ENCODE measurements around the gene FRMPD4. TPM values are rescaled to one million over a fixed set of nuclear protein-coding genes. Genes with fewer than 3 reads are reported as not detected.

FRMPD4 gene
- total RNA-seq, 1 donor from 2014 or later, result 0.83 TPM

DNA sequence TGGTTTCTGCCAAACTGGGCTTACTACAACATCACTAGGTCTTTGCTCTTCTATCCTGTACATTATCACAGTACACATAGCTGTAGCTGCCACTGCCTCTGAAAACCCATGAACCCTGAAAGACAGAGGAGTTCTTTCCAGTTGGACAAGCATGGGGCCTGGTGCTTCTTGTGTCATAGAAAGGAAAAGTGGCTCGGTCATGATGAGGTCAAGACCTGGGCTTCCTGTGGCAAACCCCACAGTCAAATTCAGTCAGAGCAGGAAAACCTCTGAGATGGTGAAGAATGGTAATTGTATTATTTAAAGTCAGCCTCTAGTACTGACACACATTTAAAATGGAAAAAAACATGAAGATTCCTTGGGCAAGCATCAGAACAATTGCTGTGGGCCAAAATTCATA lies 519.6 kb downstream of the FRMPD4 start:
- no peak for DNase-seq (ENCODE audit: low spot score)

GRCh38 chrX:12661464-12661863 lies 523.2 kb downstream of the FRMPD4 start:
- no peak for DNase-seq (ENCODE audit: low spot score)

DNA sequence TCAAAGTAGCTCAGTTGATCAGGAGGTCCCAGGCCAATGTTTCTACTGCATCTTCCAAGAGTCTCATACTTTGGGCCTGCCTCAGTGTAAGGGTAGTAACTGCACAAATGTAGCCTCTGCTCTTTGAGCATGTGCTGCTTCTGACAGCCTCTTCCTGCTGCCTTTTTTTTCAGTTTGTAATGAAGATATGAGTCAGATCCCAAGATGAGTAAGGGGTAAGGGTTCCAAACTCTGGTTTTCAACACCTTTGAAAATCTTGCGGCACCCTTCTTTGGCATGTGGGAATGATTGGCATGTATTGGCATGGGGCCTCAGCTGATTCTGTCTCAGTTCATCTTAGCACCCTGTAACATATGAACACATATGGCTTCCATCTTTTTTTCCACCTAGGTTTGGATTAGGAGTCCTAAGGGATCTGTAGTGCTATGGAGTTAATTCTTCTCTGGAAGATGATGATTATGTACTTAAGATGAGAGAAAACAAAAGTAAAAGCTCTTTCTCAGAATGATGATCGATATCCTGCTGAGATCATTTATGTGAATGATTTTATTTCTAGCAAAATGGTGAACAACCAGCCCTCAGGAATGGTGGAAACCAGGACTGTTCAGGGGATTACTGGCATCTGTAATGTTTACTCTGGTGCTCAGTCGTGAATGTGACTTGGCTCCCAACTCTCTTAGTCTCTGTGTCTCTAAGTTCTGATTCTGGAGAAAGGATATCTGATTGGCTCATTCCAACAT lies 534.3 kb downstream of the FRMPD4 start:
- no peak for DNase-seq (ENCODE audit: low spot score)

DNA sequence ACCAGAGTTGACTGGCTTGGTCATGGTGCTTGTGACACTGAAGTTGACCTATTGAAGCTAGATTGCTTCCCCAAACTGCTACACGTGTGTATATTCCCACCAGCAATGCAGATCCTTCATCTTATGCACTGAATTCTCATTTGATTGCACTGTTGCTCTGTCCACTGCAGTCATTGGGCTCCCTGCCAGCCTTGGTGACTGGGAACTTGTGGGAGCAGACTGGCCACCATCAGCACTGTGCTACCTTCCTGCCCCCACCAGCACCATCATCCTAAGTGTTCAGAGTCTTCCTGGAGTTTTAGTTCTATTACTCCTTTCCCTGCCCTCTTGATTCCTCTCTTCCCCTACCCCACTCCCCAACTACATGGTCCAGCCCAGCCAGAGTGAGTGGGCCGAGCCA lies 535.2 kb downstream of the FRMPD4 start:
- no peak for DNase-seq (ENCODE audit: low spot score)

DNA sequence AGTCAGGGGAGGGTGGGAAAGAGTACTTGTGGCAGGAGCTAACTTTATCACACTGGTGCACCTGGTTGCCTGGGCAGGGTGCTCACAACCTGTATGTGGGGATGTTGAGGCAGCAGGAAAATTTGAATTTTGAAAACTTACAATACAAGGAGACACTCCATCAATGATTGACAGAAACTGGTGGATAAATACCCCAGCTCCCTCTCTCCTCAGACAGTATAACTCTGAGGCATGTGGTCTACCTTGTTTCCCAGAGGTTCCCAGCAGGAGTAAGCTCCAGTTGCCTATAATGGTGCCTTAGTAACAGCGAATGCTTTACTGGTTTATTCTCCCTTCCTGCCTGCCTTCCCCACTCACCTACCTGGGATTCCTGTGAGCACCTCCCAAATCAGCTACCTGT lies 541.2 kb downstream of the FRMPD4 start:
- DNase-seq (ENCODE audit: low spot score), result no peak

DNA sequence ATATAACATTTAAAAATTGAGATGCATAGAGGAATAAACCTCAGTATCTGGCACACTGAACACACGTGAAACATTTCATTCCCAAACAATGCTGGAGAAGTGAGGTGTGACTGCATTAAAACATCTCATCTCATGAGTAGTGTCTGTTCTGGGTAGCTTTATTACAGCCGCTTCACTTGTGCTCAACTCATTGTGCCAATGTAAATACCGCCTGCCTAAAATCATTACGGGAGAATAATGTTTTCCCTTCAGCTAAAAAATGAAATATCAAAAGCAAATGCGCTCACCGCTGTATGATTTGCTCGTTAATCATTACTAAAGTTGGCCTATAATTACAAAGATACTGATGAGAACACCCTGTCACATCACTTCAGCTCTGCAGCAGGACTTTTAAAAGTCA lies 542.8 kb downstream of the FRMPD4 start:
- no peak for DNase-seq (ENCODE audit: low spot score)

GRCh38 chrX:12685541-12685940 lies 547.3 kb downstream of the FRMPD4 start:
- no peak for DNase-seq (ENCODE audit: low spot score)

DNA sequence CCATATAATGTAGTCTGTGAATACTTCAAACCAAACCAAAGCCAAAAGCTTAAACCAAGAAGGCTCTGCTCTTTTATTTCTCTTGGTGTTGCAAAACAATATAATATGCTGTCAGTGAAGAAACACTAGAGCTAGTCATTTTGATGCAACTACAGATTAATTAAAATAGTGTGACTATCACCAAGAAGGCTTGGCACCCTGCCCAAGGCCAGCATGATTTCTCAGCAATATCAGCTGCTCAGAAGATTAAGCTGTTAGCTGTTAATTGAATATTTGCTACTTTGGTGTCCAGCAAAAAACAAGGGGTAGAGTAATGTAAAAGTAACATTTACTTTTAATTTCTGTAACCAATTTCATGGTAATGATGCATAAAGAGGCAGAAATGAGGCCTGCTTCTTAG lies 548.1 kb downstream of the FRMPD4 start:
- DNase-seq (ENCODE audit: low spot score), result no peak

DNA sequence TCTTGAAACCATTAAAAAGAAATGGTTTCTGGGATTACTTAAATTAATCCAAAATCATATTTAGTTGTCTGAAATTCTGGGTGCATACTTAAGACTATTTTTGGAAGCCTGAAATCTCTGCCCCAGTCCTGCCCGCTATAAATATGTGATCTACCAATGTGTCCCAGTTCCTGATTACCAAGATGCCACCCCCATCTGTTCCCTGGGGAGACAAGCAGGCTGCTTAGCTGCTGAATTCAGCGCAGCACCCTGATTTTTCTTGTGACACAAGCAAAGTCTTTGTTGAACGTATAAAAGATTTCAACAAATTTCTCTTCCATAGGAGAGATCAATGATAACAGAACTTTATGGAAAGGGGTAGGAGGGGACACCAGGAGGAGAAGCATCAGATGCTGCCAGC lies 552.4 kb downstream of the FRMPD4 start:
- DNase-seq (ENCODE audit: low spot score), result no peak

DNA sequence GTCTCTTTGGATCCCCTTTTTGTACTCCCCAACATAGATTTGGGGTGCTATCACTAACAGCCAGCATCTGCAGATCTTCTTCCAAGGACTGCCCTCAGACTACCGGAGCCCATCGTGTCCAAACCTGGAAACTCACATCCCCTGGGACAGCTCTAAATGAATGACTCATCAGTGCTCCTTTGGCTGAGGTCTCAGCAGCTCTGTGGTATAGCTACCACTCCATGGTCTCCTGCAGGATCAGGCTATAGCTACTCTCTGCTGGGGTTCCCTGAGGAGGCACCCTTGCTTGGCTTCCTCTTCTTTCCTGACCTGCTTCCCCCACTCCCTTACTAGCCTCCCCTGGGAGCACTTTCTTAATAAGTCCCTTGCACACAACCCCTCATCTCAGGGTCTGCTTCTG lies 555.5 kb downstream of the FRMPD4 start:
- DNase-seq (ENCODE audit: low spot score), result no peak

- DNase-seq (ENCODE audit: low spot score), result no peak
Measured at GRCh38 chrX:12700745-12701144, 562.5 kb downstream of the FRMPD4 start.

DNA sequence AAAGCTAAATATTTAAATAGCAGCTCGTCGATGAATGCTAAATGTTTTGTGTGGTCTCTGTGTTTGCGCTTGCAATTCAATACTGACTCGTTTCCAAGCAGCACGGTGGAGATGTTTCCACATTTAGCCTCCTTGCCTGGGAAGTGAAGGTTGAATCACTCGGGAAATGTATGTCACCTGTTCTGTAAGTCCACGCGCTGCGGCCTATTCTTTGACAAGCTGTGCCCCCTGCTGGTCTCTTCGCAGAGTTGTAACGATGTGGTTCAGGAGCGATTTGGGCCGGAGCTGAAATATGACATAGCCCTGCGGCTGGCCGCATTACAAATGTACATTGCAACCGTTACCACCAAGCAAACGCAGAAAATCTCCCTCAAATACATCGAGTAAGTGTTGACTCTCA lies 563.4 kb downstream of the FRMPD4 start:
- DNase-seq (ENCODE audit: low spot score), result peak; percentile 54

GRCh38 chrX:12702509-12703091 lies 564.3 kb downstream of the FRMPD4 start:
- no peak for DNase-seq (ENCODE audit: low spot score)

DNA sequence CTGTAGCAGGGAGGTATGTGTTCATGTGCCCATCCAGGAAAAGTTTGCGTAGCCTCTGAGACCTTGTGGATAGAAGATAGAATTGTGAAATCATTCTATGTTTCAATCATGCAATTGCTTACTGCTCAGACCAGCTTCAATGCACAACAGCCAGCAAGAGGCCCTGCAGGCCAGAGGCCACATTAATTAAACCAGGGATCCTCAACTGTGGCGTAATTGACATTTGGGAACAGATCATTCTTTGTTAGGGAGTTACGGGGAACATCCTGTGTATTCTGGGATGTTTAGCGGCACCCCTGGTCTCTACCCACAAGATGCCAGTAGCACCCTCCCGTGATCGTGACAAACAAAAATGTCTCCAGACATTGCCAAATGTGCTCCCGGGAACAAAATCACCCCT lies 566.4 kb downstream of the FRMPD4 start:
- no peak for DNase-seq (ENCODE audit: low spot score)

DNA sequence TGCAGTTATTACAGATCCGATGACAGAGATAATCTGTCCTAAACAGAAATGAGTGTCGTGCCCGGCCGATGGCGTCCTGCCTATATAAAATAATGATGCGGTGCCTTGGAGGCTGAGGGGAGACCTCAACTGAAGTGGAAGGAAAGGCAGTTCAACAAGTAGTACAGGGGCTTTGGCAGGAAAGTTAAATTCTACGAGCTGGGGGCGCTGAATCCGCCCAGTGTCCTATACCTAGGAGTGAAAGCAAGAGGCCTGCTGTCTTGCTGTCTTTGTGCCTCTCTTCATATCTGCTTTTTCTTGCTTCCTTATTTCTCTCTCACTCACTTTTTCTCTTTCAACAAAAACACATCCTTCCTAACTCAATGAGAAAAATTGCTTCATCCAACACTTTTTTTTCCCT lies 570.8 kb downstream of the FRMPD4 start:
- no peak for DNase-seq (ENCODE audit: low spot score)

GRCh38 chrX:12711435-12712040 lies 573.3 kb downstream of the FRMPD4 start:
- no peak for DNase-seq (ENCODE audit: low spot score)

DNA sequence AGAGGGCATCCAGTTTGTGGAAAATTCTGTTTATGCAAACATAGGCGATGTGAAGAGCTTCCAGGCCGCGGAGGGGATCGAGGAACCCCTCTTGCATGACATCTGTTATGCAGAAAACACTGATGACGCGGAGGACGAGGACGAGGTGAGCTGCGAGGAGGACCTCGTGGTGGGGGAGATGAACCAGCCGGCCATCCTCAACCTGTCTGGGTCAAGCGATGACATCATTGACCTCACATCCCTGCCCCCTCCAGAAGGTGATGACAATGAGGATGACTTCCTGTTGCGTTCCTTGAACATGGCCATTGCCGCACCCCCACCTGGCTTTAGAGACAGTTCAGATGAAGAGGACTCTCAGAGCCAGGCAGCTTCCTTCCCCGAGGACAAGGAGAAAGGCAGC lies 578.3 kb downstream of the FRMPD4 start:
- no peak for DNase-seq (ENCODE audit: low spot score)

DNA sequence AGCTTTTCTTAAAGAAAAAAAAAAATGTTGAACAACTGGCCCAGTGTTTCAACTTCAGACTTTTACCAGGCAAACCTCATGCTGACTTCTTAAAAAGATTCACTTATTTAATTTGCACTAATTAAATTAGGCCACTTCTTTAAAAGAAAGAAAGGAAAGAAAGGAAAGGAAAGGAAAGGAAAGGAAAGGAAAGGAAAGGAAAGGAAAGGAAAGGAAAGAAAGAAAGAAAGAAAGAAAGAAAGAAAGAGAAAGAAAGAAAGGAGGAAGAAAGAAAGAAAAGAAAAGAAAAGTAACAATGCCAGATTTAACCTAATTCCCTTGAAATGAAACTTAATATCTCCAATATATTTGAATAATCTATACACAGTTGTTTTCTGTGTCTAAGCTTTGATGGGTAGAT lies 581.6 kb downstream of the FRMPD4 start:
- no peak for DNase-seq (ENCODE audit: low spot score)

DNA sequence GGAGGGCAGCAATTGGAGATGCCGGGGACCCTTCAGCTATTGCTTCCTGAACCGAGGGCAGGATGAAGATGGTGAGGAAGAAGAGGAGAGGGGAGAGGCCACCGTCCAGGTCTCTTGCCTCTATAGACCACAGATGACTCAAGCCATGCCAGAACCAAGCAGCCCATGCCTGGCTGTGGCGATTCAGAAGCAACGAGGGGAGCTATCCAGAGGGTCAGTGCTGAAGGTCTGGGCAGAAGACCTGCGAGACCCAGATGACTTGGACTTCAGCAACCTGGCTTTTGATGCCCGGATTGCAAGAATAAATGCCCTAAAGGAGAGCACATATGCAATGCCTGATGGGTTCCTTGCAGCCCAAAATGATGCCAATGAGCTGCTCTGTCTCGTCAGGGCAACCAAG lies 582.8 kb downstream of the FRMPD4 start:
- no peak for DNase-seq (ENCODE audit: low spot score)

DNA sequence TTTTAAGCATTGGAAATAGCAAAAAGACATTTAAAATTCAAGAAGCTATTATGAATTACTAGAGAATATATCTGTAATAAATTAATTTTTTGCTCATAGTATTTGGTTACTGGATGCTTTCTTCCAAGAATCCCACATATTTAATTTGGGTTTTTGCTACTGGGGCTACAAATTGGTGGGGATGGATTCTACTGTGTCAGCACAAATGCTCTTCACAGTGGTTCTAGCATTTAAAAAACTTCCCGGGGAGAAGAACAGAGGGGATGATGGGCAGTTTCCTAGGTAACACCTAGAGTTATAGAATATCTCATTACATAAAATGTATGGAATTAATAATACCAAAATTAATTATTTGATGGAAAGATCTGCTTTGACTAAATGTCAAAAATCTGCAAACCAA lies 584.0 kb downstream of the FRMPD4 start:
- no peak for DNase-seq (ENCODE audit: low spot score)

DNA sequence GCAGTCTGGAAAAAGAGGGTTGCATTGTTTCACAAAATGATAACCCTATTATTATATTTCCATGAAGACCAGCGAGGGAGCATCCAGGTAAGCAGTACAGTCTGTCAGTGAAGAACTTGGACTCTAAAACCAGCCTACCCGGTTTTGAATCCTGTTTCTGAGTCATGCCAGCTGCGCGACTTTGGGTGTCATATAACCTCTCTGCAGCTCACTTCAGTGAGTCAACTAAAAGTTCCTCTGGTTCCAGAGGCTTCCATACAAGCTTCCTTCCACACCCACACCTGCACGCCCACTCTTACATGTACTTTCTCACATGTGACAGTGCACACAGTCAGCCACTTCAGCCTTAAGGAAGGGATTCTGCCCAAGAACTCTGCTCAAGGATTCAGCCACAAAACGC lies 603.1 kb downstream of the FRMPD4 start:
- peak; percentile 46 for DNase-seq (ENCODE audit: low spot score)

- no peak for DNase-seq (ENCODE audit: low spot score)
Measured at GRCh38 chrX:12747433-12747832, 609.2 kb downstream of the FRMPD4 start.

- DNase-seq (ENCODE audit: low spot score), result no peak
Measured at GRCh38 chrX:12751887-12752286, 613.6 kb downstream of the FRMPD4 start.
